Measurements from ENCODE around the gene CAPZA2. TPM values are rescaled to one million over a fixed set of nuclear protein-coding genes. Genes with fewer than 3 reads are reported as not detected.

CAPZA2 gene
- total and polyA plus RNA-seq, 9 of the 15 experiments (the other 6 are each of a cell fraction or from before 2014, with no cell fraction given) = 67.0 to 524 (median 176) TPM

DNA sequence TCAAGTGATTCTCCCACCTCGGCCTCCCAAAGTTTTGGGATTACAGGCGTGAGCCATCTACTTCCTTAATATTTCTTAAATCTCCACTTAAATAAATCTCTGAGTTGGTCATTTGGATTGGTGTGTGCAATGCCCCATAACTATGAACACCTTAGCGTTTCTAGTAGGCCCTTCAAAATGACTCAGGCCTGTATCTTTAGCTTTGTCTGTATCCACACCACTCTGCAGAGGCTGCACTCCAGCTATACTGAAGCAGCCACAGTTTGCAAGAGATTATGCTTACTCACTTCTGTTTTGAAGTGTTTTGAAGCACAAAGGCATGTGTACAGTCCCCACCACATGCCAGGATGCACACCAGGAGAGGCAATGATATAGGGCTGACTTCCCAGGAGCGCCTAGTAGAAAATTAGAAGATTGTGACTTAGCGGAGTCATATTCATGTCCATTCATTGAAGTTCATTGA, 88.5 kb downstream of the CAPZA2 start (continued):
- peak; percentile 1 for TF ChIP-seq MEIS2 (IDR thresholded peaks at IDR 0.05; ENCODE audit: partially characterized antibody)
- TF ChIP-seq, protein P1, sequence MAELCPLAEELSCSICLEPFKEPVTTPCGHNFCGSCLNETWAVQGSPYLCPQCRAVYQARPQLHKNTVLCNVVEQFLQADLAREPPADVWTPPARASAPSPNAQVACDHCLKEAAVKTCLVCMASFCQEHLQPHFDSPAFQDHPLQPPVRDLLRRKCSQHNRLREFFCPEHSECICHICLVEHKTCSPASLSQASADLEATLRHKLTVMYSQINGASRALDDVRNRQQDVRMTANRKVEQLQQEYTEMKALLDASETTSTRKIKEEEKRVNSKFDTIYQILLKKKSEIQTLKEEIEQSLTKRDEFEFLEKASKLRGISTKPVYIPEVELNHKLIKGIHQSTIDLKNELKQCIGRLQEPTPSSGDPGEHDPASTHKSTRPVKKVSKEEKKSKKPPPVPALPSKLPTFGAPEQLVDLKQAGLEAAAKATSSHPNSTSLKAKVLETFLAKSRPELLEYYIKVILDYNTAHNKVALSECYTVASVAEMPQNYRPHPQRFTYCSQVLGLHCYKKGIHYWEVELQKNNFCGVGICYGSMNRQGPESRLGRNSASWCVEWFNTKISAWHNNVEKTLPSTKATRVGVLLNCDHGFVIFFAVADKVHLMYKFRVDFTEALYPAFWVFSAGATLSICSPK (IDR thresholded peaks at IDR 0.05; ENCODE audit: borderline replicate concordance) = no peak
- TF ChIP-seq DLX4 (CRISPR knock-in tag; IDR thresholded peaks at IDR 0.05) = no peak
- TF ChIP-seq NFRKB (IDR thresholded peaks at IDR 0.05; ENCODE audit: low read depth) = no peak
- no peak for TF ChIP-seq ZNF740 (CRISPR knock-in tag; IDR thresholded peaks at IDR 0.05)
- TF ChIP-seq ZNF740 (tag; IDR thresholded peaks at IDR 0.05) = 0 out of 4 replicates have a peak, but pooled peaks of 1 of the 2 experiments have one; percentile 15
- no peak for TF ChIP-seq RFX7 (CRISPR knock-in tag; IDR thresholded peaks at IDR 0.05)
- TF ChIP-seq, protein P2, sequence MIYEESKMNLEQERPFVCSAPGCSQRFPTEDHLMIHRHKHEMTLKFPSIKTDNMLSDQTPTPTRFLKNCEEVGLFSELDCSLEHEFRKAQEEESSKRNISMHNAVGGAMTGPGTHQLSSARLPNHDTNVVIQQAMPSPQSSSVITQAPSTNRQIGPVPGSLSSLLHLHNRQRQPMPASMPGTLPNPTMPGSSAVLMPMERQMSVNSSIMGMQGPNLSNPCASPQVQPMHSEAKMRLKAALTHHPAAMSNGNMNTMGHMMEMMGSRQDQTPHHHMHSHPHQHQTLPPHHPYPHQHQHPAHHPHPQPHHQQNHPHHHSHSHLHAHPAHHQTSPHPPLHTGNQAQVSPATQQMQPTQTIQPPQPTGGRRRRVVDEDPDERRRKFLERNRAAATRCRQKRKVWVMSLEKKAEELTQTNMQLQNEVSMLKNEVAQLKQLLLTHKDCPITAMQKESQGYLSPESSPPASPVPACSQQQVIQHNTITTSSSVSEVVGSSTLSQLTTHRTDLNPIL (CRISPR knock-in tag; IDR thresholded peaks at IDR 0.05) = no peak
- TF ChIP-seq STAT5A (IDR thresholded peaks at IDR 0.05; ENCODE audit: borderline replicate concordance, low read length) = peak; percentile 44
- TF ChIP-seq MCM3 (IDR thresholded peaks at IDR 0.05) = no peak
- TF ChIP-seq ZNF830 (CRISPR knock-in tag; IDR thresholded peaks at IDR 0.05) = 0 out of 2 replicates have a peak, but pooled peaks have one; percentile 30
- TF ChIP-seq KDM1A (IDR thresholded peaks at IDR 0.05) = peak; percentile 43 to 60; a peak in 3 of 4 replicates
- peak; percentile 62 for TF ChIP-seq MAFG (tag; conservative IDR thresholded peaks at IDR 0.05)
- TF ChIP-seq GATA2 (CRISPR knock-in tag; IDR thresholded peaks at IDR 0.05) = peak; percentile 10; the same call in 1 of the 2 replicates
- no peak for TF ChIP-seq NUFIP1 (IDR thresholded peaks at IDR 0.05; ENCODE audit: partially characterized antibody)
- peak; percentile 90 for TF ChIP-seq NFE2 (IDR thresholded peaks at IDR 0.05; ENCODE audit: low read depth)
- peak; percentile 56; the same call in 1 of the 2 replicates for TF ChIP-seq MAFK (IDR thresholded peaks at IDR 0.05; ENCODE audit: low read length)
- 0 out of 2 replicates have a peak, but pooled peaks have one; percentile 31 for TF ChIP-seq ERF (CRISPR knock-in tag; IDR thresholded peaks at IDR 0.05)
- peak; percentile 6; the same call in 1 of the 2 replicates for TF ChIP-seq JUN (IDR thresholded peaks at IDR 0.05; ENCODE audit: borderline replicate concordance, low read depth, low read length)
- TF ChIP-seq JUN (CRISPR knock-in tag; IDR thresholded peaks at IDR 0.05; ENCODE audit: borderline replicate concordance) = no peak
- no peak for TF ChIP-seq EP400 (IDR thresholded peaks at IDR 0.05)
- TF ChIP-seq, protein P3, sequence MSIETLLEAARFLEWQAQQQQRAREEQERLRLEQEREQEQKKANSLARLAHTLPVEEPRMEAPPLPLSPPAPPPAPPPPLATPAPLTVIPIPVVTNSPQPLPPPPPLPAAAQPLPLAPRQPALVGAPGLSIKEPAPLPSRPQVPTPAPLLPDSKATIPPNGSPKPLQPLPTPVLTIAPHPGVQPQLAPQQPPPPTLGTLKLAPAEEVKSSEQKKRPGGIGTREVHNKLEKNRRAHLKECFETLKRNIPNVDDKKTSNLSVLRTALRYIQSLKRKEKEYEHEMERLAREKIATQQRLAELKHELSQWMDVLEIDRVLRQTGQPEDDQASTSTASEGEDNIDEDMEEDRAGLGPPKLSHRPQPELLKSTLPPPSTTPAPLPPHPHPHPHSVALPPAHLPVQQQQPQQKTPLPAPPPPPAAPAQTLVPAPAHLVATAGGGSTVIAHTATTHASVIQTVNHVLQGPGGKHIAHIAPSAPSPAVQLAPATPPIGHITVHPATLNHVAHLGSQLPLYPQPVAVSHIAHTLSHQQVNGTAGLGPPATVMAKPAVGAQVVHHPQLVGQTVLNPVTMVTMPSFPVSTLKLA (conservative IDR thresholded peaks at IDR 0.05) = peak; percentile 63 to 71
- no peak for TF ChIP-seq ZBTB2 (IDR thresholded peaks at IDR 0.05)

Measured in K562 (cell line).